Measurements from ENCODE around the gene VASP.

VASP gene

GRCh38 chr19:45564131-45564780, 57.0 kb downstream of the VASP start:
- no peak for DNase-seq

- DNase-seq, result no peak
These were observed 60.3 kb downstream of the VASP start for GRCh38 chr19:45567609-45568008.

- no peak for DNase-seq
These were observed 61.5 kb downstream of the VASP start for GRCh38 chr19:45568732-45569131.

GRCh38 chr19:45569619-45570421, 62.5 kb downstream of the VASP start:
- no peak for DNase-seq

- no peak for DNase-seq
These were observed 64.4 kb downstream of the VASP start for GRCh38 chr19:45571457-45572220.

GRCh38 chr19:45574526-45574925, 67.2 kb downstream of the VASP start:
- no peak for DNase-seq

- DNase-seq, result no peak
These were observed 67.9 kb downstream of the VASP start for GRCh38 chr19:45575216-45575615.

Measured in NCI-H1048 (cell line).